AG20443 (cell line): ENCODE measurements around the gene NRXN3.

ENCODE experiments used
- DNase-seq: peaks from one replicate; pipeline ENCODE4 v3.0.0; 2012; ENCODE audit warnings: low spot score, mixed read lengths

The NRXN3 gene

DNA sequence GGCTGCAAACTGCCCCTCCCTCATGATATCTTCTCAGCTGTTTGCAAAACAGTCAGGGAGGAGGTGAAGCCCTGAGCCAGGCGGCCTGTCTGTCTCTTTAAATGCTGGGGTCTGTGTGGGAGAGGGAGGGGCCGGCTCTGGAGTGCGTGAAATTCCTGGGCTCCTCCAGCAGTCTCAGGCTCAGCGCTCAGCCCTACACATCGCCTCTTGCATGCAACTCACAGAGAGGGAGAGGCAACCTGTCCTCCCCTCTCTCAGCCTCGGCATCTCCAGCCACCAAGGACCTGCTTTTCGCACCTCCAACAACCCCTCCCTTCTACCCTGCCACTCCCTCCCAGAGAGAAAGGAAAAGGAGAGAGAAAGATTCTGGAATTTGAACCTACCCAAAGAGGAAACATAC, at the start of gene NRXN3:
NRXN3 (plus strand) TSS at position 171 of the 400 bp plus-strand sequence. CDS start 72,721 bp downstream, outside the sequence.
- DNase-seq, result no peak

DNA sequence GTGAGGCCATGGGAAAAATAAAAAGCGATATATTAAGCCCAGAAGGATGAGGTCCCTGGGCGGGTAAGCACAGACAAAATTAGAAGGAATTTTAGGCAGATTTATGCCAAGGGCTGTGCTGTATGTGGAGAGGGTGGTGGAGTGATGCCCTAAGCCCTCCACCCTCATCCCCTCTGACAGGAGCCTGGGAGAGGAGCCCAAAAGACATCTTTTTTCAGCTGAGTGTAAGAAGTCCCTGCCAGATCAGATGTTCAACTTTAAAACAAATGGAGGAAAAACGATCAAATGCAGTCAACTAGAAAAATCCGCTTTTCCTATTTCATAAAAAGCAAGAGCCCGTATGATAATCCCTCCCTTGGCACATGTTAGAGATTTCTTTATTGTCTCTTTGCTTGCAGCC, 47.7 kb upstream of the NRXN3 start:
- DNase-seq, result no peak

DNA sequence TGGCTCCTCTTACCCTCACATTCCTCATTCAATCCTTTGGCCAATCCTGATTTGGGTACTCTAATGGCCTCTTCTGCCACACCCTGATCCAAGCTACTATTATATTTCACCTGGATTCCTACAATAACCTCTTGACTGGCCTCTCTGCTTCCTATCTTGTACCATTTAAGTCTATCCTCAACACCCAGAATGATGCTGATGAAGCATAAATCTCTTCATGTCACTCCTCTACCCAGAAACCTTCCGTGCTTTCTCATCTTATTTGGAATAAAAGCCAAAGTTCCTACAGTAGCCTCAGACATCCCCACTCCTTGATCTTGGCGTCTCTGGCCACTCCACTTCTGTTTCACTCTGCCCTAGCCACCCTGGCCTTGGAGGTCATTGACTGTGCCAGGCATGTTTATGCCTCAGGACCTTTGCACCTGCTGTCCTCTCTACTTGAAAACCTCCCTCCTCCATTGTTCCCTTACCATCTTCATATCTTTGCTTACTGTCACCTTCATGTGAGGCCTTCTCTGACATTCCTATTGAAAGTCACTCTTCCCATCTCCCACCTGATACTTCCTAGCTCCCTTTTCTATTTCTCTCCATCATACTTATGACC, 46.4 kb upstream of the NRXN3 start:
- no peak for DNase-seq

DNA sequence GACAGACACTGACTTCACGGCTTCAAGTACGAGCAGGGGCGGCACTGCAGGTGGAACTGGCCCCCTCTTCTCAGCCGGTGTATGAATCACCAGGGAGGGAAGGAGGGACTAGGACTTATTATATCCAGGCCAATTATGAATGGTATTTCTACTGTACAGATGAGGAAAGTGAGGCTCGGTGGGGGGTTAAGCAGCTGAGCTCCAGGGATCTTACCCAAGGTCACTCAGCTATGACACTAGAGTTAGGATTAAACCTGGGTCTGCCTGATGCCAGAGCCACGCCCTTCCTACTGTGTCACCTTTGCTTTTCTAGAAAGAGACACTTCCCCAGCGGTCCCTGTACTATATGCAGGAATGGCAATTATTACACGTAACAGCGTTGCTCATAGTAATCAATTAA, 42.2 kb upstream of the NRXN3 start:
- no peak for DNase-seq

DNA sequence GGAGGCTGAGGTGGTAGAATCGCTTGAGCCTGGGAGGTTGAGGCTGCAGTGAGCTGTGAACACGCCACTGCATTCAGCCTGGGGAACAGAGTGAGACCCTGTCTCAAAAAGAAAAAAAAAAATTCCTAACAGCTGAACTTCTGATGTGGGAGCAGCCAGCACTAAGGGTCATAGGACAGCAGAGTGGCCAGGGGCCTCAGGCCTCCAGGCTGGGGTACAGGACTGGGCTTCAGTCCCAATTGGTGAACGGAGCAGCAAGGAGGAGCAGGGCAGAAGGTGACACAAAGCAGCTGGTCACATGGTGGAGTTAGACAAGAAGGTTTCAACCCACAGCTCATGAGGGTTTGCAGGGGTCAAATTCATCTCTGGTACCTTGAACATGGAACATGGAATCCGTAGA, 40.8 kb upstream of the NRXN3 start:
- DNase-seq, result no peak

DNA sequence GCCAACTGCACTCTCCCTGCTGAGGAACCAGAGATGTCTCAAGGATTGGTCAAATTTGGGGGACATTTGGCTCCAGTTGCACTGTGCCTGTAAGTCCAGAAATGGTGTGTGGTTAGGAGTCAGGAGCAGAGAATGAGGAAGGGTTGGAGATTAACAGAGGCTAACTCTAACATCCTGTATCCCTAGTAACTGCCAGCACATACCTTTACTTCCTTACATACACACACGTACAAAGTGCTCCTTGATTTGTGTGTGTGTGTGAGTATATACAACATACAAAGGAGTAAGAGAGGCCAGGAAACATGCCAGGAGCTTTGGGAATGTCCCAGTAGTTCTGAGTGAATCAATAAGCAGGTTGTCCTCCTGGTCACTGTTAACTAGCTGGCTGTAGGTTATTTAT, 39.8 kb upstream of the NRXN3 start:
- no peak for DNase-seq

DNA sequence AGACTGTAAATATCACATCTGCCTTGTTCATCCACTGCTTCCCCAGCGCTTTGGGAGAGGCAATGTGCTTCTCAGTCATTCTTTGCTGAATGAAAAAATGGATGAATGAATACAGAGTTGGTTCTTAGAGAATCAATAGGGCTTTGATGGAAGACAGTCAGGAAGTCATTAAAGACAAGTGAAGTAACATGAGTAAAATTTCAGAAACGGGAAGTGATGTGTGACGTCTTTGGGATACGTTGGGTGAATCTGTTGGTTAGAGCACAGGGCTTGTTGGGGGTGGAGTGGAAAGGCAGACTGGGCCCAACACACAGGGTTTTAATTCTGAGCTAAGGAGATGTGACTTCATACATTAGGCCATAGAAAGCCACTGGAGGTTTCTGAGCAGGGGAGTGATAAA, 39.0 kb upstream of the NRXN3 start:
- no peak for DNase-seq

DNA sequence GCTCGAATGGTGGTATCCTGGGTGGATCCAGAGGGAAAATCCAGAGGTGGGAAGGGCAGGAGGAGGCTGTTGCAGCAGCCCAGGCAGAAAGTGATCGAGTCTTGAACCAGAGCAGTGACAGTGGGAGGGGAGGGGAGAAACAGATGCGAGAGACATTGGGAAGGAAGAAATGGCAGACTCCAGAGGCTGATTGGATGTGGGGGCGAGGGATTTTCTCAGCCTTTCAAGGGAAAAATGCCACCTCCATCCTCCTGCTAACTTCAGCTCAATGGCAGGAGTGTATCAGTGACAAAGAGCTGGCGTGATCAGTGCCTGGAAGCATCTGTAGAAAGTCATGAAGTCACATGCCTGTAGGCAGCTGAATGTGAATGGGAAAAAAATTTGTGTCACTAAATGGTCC, 38.6 kb upstream of the NRXN3 start:
- no peak for DNase-seq

DNA sequence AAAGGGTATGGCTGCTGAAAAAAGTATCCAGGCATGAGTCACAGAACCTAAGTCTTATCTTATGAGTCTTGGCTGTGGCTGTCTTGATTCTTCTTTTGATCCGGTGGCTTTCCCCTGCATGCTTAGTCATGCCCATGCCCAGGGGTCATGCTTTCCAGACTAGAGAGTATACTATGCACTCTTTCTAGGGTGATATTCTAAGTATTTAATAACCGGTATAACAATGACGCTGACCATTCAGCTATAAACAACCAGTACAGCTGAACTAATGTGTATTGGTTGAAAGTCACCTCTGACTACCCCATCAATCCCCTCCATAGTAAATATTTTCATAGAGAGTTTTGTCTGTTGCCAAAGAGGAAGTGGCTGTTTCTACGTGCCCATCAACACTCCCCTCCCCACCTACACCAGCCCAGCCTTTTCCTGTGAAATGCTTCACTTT, 34.7 kb upstream of the NRXN3 start:
- no peak for DNase-seq

DNA sequence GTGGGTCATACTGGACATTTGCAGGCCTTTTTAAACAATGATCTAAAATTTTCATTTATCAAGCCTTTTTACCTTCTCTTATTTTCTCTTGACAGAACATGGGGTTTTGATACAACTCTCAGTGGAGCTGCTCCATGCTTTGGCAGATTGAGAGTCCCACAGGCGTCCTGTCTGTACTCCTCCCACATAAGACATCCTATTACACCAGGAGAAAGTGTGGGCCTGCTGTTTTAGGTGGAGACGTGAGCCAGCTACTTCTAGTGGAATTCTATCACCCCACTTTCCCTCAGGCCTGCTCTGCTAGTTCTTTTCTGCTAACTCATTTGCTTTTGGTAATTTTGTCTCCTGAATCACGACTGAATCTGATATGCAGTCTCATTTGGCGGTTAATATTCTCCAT, 33.5 kb upstream of the NRXN3 start:
- DNase-seq, result no peak

DNA sequence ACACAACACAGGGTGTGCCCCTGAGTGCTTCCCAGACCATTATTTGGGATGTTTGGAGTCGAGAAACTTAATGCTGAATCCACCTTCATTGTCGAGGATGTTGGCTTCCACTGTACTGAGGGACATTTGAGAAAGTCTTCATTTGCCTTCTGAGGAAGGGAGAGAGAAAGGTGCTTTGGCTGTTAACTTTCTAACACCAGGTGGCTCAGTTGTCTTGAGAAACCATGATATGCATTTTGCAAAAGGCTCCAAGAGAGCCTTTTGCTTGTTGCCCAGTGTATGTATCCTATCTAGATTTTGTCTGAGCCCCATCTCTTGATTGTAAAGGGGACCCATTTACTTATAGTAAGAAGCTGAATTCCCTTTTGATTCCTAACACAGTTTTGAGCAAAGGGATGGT, 28.6 kb upstream of the NRXN3 start:
- DNase-seq, result no peak

DNA sequence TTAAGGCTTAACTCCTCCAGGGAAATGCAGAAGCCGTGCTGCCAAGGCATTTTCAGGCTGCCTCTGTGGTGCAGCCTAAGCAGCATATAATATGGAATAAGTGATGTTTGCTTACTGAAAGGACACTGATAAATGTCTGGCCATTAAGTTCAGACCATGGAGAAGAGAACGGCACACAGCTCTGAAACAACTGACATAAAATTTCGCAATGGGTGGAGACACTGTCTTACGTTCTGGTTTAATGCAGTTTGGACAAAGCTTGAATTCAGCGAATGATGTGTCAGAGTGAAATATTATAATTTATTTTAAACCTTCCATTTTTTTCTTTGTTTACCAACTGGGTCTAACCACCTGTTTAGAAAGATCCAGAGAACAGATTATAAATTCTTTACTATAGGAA, 27.2 kb upstream of the NRXN3 start:
- no peak for DNase-seq

DNA sequence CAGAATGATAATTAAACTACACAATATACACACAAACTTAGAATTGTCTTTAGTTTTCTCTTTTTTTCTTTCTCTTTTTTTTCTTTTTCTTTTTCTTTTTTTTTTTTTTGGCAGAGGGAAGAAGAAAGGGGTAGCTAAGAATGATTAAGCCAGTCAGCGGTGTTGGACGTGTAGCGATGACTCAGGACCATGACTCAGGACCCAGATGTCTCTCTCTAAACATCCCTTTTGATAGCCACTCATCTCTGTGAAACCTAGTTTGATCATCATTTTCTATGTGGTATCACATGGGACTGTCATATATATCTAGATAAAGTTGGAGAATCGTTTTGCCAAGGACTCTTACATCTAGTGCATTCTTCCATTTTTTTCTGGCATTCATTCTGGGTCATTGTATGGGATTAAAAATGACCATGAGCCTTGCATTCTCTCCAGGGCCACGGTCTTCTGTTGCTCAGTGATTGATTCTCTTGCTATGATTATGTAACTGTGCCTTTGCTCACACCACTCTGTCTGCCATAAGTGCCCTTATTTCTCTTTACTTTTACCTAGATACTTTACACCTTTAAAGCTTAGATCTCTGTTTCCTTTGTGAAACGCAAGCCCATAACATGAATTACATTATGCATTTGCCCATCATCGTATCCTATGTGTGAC, 26.6 kb upstream of the NRXN3 start:
- no peak for DNase-seq

DNA sequence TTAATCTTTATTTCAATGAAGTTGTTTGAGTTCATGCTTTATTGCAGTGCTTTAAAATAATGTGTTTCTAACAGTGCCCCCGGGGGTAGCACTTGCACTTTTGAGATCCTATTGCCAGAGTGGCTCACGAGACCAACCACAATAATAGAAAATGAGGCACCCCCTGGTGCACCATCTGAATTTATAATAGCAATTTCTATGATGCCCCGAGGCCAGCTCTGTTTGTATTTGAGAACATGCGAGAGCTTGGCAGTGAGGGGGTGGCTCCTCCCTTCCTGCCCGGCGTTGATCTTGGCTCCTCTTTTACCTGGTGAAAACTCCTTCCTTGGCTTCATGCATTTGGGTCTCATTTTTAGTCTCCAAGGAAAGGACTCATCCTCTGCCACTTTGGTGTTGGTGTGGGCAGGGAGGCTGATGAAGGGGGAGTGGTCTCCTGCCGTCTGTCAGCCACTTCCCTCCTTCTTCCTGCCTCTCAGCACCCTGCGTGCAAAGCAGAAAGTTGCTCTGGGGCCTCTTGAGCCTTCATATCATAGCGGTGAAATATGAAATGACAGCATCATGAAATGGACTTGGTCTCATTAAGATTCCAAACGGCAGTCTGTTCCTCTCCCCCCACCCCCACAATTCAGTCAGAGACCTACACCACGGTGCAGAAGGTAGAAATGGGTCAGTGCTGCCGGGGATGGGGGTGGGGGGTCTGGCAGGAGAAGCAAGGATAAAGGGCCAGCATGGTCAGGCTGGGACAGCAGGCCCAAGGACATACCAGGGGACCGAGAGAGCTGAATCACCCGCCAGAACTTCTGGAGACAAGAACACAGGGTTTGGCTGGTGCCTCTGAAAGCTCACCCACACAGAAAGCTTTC, 17.7 kb upstream of the NRXN3 start:
- no peak for DNase-seq

DNA sequence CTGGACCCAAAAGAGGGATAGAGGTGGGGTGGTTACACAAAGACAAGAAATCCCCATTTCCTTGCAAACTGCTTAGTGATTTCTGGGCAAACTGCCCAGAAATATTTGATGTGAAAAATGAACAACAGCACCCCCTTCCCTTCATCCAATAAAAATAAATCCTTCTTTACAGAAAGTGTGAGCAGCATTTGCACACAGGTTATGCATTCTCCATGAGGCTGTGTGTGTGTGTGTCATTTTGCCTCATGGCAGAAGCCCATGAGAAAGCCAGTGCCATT, 17.2 kb upstream of the NRXN3 start:
- no peak for DNase-seq

DNA sequence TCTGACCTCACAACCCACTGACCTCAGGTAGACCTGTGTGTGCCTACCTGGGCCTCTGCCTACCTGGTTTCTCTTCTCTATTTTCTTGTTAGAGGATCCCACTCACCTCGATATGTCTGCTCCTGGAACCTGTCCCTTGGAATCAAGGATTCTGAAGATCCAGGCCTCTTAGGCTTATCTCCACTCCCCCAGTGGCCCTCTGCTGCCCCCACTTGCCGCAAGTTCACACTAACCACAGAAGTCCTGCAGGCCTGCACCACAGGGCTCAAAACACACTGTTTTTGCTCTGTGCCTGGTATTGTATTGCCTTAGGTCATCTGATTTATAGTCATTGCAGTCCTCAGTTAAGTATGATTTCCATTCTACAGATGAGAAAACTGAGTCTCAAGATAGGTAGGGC, 15.3 kb upstream of the NRXN3 start:
- no peak for DNase-seq

DNA sequence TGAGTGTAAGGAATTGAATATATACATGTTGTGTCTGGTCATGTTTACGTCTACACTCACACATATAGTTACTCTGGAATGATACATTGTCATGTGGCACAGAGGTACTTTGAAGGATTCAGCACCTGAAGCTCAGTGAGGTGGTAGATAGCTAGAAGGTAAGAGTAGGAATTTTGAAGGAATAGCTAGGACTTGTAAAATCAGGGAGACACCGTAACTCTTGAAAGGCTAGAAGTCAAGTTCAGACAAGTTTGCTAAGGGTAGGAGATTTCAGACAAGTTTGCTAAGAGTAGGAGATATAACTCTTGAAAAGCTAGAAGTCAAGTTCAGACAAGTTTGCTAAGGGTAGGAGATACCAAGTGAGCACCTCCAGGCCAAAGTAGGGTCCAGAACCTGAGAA, 14.0 kb upstream of the NRXN3 start:
- DNase-seq, result no peak

DNA sequence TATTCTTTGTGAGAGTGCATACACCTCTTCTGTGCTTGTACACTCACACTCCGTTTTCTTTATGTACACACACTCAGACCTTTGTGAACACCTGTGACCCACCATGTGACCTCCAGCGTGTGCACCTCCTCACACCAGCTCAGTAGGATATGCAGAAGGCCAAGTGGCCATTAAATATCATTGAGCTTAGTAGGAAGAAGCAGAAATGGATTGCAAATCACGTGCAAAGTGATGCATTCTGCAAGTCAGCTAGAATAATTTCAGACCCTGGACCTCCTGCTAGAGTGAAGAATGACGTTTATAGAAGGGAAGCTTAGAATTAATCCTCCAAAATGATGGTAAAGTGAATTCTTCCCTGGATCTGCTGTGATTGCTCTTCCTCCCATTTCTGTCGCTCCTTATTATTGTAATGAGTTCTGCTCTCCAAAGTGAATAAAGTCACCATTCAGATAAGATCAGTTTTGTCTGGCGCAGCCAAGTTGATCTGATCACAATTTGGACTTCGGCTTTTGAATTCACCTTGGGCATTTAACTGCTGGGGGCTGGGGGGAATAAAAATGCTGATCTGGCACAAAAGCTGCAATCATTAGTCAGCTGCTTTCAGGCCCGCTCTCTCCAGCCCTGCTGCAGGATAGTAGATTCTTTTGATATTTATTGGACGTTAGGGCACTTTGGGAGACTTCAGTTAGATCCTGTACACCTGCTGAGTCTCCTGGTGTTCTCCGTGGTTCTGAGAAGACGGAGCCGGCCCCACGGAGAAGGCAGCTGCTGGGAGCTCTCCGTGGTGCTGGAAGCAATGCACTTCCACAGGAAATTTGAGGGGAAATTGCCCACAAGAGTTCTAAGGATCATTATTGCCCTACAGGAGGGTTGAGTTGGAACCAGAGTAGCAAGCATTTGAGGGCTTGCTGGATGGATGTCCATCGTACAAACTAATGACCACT, 12.4 kb upstream of the NRXN3 start:
- peak; percentile 22 for DNase-seq

DNA sequence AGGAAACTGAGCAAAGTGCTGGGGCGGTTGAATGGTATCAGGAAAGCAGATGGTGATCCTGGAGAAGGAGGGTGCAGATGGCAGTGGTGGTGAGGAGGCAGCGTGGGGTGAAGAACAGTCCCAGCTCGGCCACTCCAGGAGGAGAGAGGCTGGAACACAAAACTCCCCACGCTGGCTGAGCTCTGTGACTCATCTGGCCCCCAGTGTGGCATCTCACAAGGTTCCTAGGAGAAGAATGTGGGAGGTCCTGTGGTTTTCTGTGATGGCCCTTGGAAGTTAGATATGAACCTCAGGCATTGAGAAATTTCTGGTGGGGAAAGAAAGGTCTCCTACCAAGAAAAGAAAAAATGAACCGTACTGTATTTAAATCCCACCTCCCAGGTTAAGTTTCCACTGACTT, 8.0 kb upstream of the NRXN3 start:
- no peak for DNase-seq

DNA sequence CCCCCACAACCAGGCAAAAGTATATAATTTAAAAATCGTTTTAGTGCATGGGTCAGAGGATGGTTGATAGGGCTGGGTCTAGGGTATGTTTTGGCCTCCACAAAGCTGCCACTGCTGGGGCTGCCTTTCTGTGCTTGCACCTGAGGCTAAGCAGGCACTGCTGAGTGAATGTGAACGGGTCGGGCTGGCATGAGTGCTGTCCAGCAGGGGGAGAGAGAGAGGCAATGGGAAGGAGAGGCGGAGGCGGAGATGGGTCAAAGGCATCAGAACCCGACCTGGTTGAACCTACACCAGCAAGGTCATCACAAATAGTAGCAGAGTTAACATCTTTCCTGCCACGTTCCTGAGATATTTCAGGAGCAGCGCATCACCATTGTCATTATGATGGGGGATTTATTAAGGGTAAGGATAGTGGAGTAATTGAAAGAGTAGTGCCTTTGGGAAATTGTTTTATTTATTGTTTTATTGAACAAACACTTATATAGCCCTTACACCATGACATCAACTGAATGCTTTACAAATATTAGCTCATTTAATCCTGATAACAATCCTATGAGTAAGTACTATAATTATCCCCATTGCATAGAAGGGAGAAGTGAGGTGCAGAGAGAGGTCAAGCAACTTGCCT, 5.8 kb upstream of the NRXN3 start:
- DNase-seq, result no peak

DNA sequence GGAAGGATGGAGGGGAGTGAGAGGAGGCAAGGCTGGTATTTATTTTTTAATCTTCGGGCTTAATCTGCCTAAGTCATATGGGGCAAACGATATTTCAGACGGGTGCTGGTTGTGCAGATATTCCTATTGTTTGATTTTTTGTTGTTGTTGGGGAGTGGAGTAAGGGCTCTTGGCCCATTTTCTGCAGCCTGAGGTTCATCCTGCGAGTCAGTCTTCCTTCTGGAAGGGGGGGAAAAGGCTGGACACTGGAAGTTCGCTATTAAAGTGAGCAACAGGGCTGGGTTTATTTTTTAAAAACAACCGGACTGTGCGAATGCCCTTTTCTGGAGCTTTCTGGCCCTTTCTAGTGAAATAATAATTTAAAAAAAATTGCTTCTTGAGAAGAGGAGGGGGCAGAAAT, 2.3 kb downstream of the NRXN3 start:
- DNase-seq, result no peak
